PC-3 (cell line): ENCODE results near the gene DNAJC4. TPM values are rescaled to one million over a fixed set of nuclear protein-coding genes. Genes with fewer than 3 reads are reported as not detected.
A peak's percentile ranks its signal among the peaks of the same experiment; 100 is the strongest.

Source experiments
- ATAC-seq: fragments of 200-7000 bp; cut with Tn5 transposase; 2 replicates; pipeline ENCODE4 v1.9.1; 2020; ENCODE audit warnings: mild to moderate bottlenecking, moderate library complexity
- BruUV-seq: library from RNA; stranded (reverse); fragments of 400-500 nt; replicated peaks from 2 replicates; lab custom pipeline; 2021; lab: Mats Ljungman, UMichigan
- CTCF ChIA-PET: fragments of 300-600 bp; sonication (Branson Sonifier 250); formaldehyde crosslinking; loops from one replicate; lab custom pipeline; 2022; ENCODE audit warnings: antibody characterized with exemption; lab: Charles Lee
- POLR2A ChIA-PET: fragments of 300-600 bp; sonication (Branson Sonifier 250); formaldehyde crosslinking; loops from one replicate; lab custom pipeline; 2022; ENCODE audit warnings: antibody characterized with exemption; ENCODE audit not compliant: unreplicated experiment; lab: Charles Lee
- DNase-seq: peaks from one replicate; pipeline ENCODE4 v3.0.0-alpha.2; 2015
- H2AFZ ChIP-seq: fragments of 300-600 bp; sonication (generic); 2 replicates; pipeline ENCODE4 v1.6.0; 2016; ENCODE audit warnings: antibody characterized with exemption, low read length
- H3F3A ChIP-seq: fragments of 300-600 bp; sonication (generic); one replicate; pipeline ENCODE4 v1.6.0; 2017; ENCODE audit warnings: antibody characterized with exemption, low read length, control low read depth, mild to moderate bottlenecking; ENCODE audit not compliant: unreplicated experiment
- H3K27ac ChIP-seq: fragments of 300-600 bp; sonication (generic); 2 replicates; pipeline ENCODE4 v1.5.1; 2016; ENCODE audit warnings: mild to moderate bottlenecking, low read length
- H3K27me3 ChIP-seq: fragments of 300-600 bp; sonication (generic); 2 replicates; pipeline ENCODE4 v1.6.1; 2016; ENCODE audit warnings: low read length, mixed read lengths
- H3K36me3 ChIP-seq: fragments of 300-600 bp; sonication (generic); 2 replicates; pipeline ENCODE4 v1.6.1; 2016; ENCODE audit warnings: low read depth, mixed run types, low read length, mixed read lengths
- H3K4me1 ChIP-seq: fragments of 300-600 bp; sonication (generic); 2 replicates; pipeline ENCODE4 v1.5.1; 2016; ENCODE audit warnings: low read length; ENCODE audit not compliant: insufficient read depth
- H3K4me2 ChIP-seq: fragments of 300-600 bp; sonication (generic); 2 replicates; pipeline ENCODE4 v1.6.0; 2016; ENCODE audit warnings: low read length
- H3K4me3 ChIP-seq: fragments of 300-600 bp; sonication (generic); 2 replicates; pipeline ENCODE4 v1.5.1; 2016; ENCODE audit warnings: mild to moderate bottlenecking, low read length, mixed read lengths
- H3K79me2 ChIP-seq: fragments of 300-600 bp; sonication (generic); 2 replicates; pipeline ENCODE4 v1.6.1; 2017; ENCODE audit warnings: low read length, mixed read lengths
- H3K9ac ChIP-seq: fragments of 300-600 bp; sonication (generic); 2 replicates; pipeline ENCODE4 v1.6.0; 2016; ENCODE audit warnings: mild to moderate bottlenecking, low read length
- H3K9me2 ChIP-seq: fragments of 300-600 bp; sonication (generic); replicated peaks from 2 replicates; pipeline ENCODE4 v1.6.1; 2016; ENCODE audit warnings: mixed run types, low read length, mixed read lengths
- H3K9me3 ChIP-seq: fragments of 300-600 bp; sonication (generic); 2 replicates; pipeline ENCODE4 v1.6.1; 2016; ENCODE audit warnings: low read length, mixed read lengths
- H4K20me1 ChIP-seq: fragments of 300-600 bp; sonication (generic); 2 replicates; pipeline ENCODE4 v1.6.1; 2016; ENCODE audit warnings: low read length, mixed read lengths
- EZH2 ChIP-seq: fragments of 300-600 bp; sonication (generic); IDR thresholded peaks from one replicate; pipeline ENCODE4 v1.6.1; 2017; ENCODE audit warnings: antibody characterized with exemption, mild to moderate bottlenecking, low read length; ENCODE audit not compliant: unreplicated experiment
- EZH2phosphoT487 ChIP-seq: fragments of 300-600 bp; sonication (generic); IDR thresholded peaks from 2 replicates; pipeline ENCODE4 v1.6.1; 2018; ENCODE audit warnings: mild to moderate bottlenecking, antibody characterized with exemption, low read length, borderline replicate concordance
- intact Hi-C: fragments of 100-400 bp; cut with micrococcal nuclease; formaldehyde crosslinking; loops from 2 replicates; pipeline ENCODE4 v1.9.0; 2023
- total RNA-seq: library from RNA; depleted of rRNA; stranded (reverse); fragments of >200 nt; gene quantifications from 2 replicates; pipeline ENCODE4 v1.2.3, GENCODE V29; 2014
- TF ChIP-seq, protein P1 (sequence below): fragments of 300-600 bp; sonication (generic); conservative IDR thresholded peaks from 2 replicates; pipeline ENCODE4 v1.5.1; 2017; ENCODE audit warnings: antibody characterized with exemption, low read depth, mild to moderate bottlenecking, low read length

The DNAJC4 gene
- total RNA-seq, 1 experiment from 2014 or later: 25.4 TPM

DNA sequence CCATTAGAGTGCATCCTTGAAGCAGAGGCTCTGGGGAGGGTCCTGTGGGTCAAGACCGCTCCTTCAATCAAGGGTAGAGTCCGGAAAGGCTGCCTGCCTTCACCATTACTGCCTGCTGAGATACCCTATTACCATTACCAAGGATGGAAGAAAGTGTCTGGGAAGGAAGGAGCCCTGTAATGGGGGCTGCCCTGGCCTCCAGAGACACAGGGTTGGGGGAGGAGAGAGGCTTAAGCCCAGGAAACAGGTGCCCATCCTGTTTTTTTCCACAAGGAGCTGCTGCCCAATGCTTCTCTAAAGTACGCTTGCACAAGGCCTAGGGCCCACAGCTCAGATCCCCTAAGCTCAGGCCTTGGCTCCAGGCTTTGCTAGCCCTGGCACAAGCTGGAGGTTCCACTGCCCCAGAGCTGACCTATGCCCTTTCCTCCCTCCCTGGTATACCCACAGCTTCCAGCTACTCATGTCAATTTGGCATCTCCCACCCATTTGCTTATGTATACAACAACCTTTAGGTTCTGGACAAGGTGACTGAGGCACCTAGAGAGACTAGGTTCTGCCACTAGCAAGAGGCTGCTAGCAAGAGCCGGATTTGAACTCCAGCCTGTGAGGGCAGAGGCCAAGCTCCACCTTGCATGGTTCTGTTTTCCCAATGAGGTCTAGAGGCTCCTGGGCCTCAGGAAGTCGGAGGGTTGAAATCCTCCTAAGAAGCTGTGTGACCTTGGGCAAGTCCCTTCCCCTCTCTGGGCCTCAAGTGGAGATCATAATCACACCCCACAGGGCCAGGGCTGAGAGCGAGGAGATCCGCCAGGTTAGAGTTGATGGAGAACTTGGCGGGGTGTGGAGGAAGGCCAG lies 19.4 kb downstream of the DNAJC4 start:
- no peak overlapping the region for H3K9ac ChIP-seq
- BruUV-seq: no TSS peak
- no peaks in the 10 kb centered on the region for H3K9me3 ChIP-seq
- H3K9me2 ChIP-seq: no peaks in the 10 kb centered on the region
- no peaks in the 10 kb centered on the region for H3K27me3 ChIP-seq
- intact Hi-C loops: no loop called here
- ChIA-PET POLR2A (no interaction called here), CTCF (no interaction called here)
- no peak overlapping the region for H2AFZ ChIP-seq
- H3K4me2 ChIP-seq: no peak overlapping the region
- DNase-seq (no peak), ATAC-seq (no peak)
- no peak overlapping the region for H3K4me3 ChIP-seq
- H3F3A ChIP-seq: no peaks in the 10 kb centered on the region
- peaks cover 34% of the 10 kb centered on the region for H3K4me1 ChIP-seq
- TF ChIP-seq, protein P1, sequence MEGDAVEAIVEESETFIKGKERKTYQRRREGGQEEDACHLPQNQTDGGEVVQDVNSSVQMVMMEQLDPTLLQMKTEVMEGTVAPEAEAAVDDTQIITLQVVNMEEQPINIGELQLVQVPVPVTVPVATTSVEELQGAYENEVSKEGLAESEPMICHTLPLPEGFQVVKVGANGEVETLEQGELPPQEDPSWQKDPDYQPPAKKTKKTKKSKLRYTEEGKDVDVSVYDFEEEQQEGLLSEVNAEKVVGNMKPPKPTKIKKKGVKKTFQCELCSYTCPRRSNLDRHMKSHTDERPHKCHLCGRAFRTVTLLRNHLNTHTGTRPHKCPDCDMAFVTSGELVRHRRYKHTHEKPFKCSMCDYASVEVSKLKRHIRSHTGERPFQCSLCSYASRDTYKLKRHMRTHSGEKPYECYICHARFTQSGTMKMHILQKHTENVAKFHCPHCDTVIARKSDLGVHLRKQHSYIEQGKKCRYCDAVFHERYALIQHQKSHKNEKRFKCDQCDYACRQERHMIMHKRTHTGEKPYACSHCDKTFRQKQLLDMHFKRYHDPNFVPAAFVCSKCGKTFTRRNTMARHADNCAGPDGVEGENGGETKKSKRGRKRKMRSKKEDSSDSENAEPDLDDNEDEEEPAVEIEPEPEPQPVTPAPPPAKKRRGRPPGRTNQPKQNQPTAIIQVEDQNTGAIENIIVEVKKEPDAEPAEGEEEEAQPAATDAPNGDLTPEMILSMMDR: no peak
- no peak for TF ChIP-seq EZH2
- H3K79me2 ChIP-seq: peaks cover 40% of the 10 kb centered on the region
- H3K36me3 ChIP-seq: peaks cover 7% of the 10 kb centered on the region; the same call in 1 of the 2 replicates
- no peak overlapping the region for H3K27ac ChIP-seq
- peaks cover 7% of the 10 kb centered on the region for H4K20me1 ChIP-seq

DNA sequence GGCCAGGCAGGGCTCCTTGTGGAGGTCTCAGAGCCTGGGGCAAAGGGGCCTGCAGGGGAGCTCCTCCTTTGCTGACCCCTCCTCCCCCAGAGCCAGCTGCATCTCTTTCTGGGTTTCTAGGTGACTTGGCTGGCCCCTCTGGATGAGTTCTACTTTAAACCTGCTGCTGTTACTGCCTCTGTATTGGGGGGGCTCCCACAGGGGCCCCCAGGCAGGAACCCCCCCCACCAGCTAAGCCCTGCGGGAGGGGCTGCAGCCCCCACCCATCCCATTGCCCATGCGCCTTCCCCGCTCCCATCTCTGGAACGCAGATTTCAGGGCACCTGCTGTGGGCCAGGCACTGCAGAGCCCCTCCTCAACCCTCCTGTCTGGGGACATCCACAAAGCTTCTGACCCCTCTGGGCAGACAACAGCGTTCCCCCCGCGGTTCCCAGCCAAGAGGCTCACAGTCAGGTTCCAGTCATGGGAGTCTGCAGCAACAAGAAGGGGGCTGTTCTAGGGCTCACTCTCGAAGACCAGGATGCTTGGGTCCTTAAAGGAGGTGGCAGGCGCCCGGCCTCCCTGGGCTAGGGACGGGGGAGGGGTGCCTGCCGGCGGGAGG lies 20.2 kb downstream of the DNAJC4 start:
- peak overlapping the region; percentile 71 for H3K4me3 ChIP-seq
- BruUV-seq: no TSS peak
- peaks cover under 1% of the 10 kb centered on the region; the same call in 1 of the 2 replicates for H4K20me1 ChIP-seq
- DNase-seq: no peak
- ChIA-PET POLR2A (interaction anchor here (0.5 kb wide), 1 partner anchor 10 kb away, joined by 3 read pairs; no protein-coding TSS in a partner anchor), CTCF (no interaction called here)
- no peaks in the 10 kb centered on the region for H3K27me3 ChIP-seq
- peaks cover 33% of the 10 kb centered on the region for H3K79me2 ChIP-seq
- peak overlapping the region; percentile 93 for H2AFZ ChIP-seq
- no peak overlapping the region for H3K27ac ChIP-seq
- peaks cover 10% of the 10 kb centered on the region for H3K36me3 ChIP-seq
- no peaks in the 10 kb centered on the region for H3K9me3 ChIP-seq
- no peaks in the 10 kb centered on the region for H3K9me2 ChIP-seq
- peak overlapping the region; percentile 98 for H3K4me2 ChIP-seq
- intact Hi-C loops: loop anchor here (1.0 kb wide), 1 partner anchor 46 kb away; no protein-coding TSS in a partner anchor
- H3K4me1 ChIP-seq: peaks cover 29% of the 10 kb centered on the region
- ATAC-seq: peak; percentile 2
- TF ChIP-seq, protein P1: no peak
- TF ChIP-seq EZH2 (no peak), EZH2phosphoT487 (no peak)
- no peaks in the 10 kb centered on the region for H3F3A ChIP-seq
- H3K9ac ChIP-seq: peak overlapping the region; percentile 38; the same call in 1 of the 2 replicates
